Mesendoderm (in vitro differentiated cells): ENCODE measurements around the gene POC1A.

Source experiments
- DNase-seq: peaks from one replicate; pipeline ENCODE4 v3.0.0; 2013
- H2AK5ac ChIP-seq: 2 replicates; pipeline ENCODE4 v1.6.1; 2013; ENCODE audit warnings: low read length, inconsistent platforms
- H2BK120ac ChIP-seq: 2 replicates; pipeline ENCODE4 v1.6.1; 2013; ENCODE audit warnings: low read depth, mild to moderate bottlenecking, low read length, moderate library complexity, mixed read lengths
- H2BK15ac ChIP-seq: replicated peaks from 2 replicates; pipeline ENCODE4 v1.6.1; 2013; ENCODE audit warnings: low read depth, mild to moderate bottlenecking, moderate library complexity
- H2BK5ac ChIP-seq: 2 replicates; pipeline ENCODE4 v1.6.1; 2013; ENCODE audit warnings: low read length, inconsistent platforms
- H3K18ac ChIP-seq: 2 replicates; pipeline ENCODE4 v1.6.1; 2013; ENCODE audit warnings: mild to moderate bottlenecking, low read length, mixed read lengths
- H3K23ac ChIP-seq: one replicate; pipeline ENCODE4 v1.6.1; 2013; ENCODE audit warnings: low read length
- H3K27ac ChIP-seq: 2 replicates; pipeline ENCODE4 v1.5.1; 2013; ENCODE audit warnings: low read depth, mild to moderate bottlenecking, inconsistent platforms, low read length, moderate library complexity
- H3K27me3 ChIP-seq: 2 replicates; pipeline ENCODE4 v1.6.1; 2013; ENCODE audit warnings: low read length, control low read depth, mild to moderate bottlenecking, inconsistent platforms; ENCODE audit not compliant: insufficient read depth, poor library complexity
- H3K36me3 ChIP-seq: 2 replicates; pipeline ENCODE4 v1.6.1; 2013; ENCODE audit warnings: low read length, inconsistent platforms; ENCODE audit not compliant: control insufficient read depth, insufficient read depth
- H3K4ac ChIP-seq: one replicate; pipeline ENCODE4 v1.6.1; 2013; ENCODE audit warnings: low read depth, mild to moderate bottlenecking, low read length, moderate library complexity
- H3K4me1 ChIP-seq: 2 replicates; pipeline ENCODE4 v1.6.1; 2013; ENCODE audit warnings: low read depth, low read length, inconsistent platforms; ENCODE audit not compliant: control insufficient read depth
- H3K4me2 ChIP-seq: 2 replicates; pipeline ENCODE4 v1.6.1; 2013; ENCODE audit warnings: low read length
- H3K4me3 ChIP-seq: 2 replicates; pipeline ENCODE4 v1.5.1; 2013; ENCODE audit warnings: mild to moderate bottlenecking, low read length
- H3K56ac ChIP-seq: one replicate; pipeline ENCODE4 v1.6.1; 2013; ENCODE audit warnings: low read length
- H3K79me1 ChIP-seq: 2 replicates; pipeline ENCODE4 v1.6.1; 2013; ENCODE audit warnings: low read length, inconsistent platforms
- H3K79me2 ChIP-seq: 2 replicates; pipeline ENCODE4 v1.6.1; 2013; ENCODE audit warnings: mild to moderate bottlenecking, low read length; ENCODE audit not compliant: control insufficient read depth, insufficient read depth
- H3K9ac ChIP-seq: 2 replicates; pipeline ENCODE4 v1.6.1; 2013; ENCODE audit warnings: low read length, inconsistent platforms
- H4K5ac ChIP-seq: one replicate; pipeline ENCODE4 v1.6.1; 2013; ENCODE audit warnings: low read length
- H4K8ac ChIP-seq: one replicate; pipeline ENCODE4 v1.6.1; 2013; ENCODE audit warnings: low read depth, mild to moderate bottlenecking, control low read depth, low read length, moderate library complexity
- WGBS: extraction: QIAGEN DNeasy Blood & Tissue Kit; methylation state at CpG from one replicate; pipeline ENCODE4 v1.1.7; 2013; ENCODE audit warnings: low lambda C conversion rate, missing lambda C conversion rate; ENCODE audit not compliant: insufficient coverage; ENCODE audit errors: extremely low coverage; 5-methylcytosine and 5-hydroxymethylcytosine counted together

Gene POC1A

DNA sequence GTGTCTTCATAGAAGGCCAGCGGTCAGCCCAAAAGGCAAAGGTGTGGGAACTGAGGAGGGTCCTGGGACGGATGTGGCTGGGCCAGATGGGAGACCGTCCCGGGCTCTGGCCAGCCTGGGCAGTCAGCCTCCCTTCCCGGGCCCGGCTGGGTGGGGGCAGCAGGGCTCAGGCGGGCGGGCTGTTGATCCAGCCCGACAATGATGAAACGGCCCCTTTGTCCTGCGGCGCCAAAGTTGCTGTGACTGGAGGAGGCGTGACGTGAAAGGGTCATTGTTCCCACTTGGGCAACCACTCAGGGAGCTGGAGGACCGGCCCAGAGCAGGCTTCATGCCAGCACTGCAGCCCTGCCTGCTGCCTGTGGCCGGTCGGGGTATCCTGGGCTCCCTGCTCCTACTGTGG lies 114.4 kb downstream of the POC1A start:
- H3K4ac ChIP-seq, result no peak overlapping the region
- H4K5ac ChIP-seq, result no peak overlapping the region
- no peak overlapping the region for H2BK120ac ChIP-seq
- no peak overlapping the region for H3K18ac ChIP-seq
- H3K36me3 ChIP-seq, result no peaks in the 10 kb centered on the region
- H3K9ac ChIP-seq, result no peak overlapping the region
- H3K4me1 ChIP-seq, result no peaks in the 10 kb centered on the region
- no peak overlapping the region for H2AK5ac ChIP-seq
- no peak overlapping the region for H3K56ac ChIP-seq
- WGBS, result no CpG with 5 or more reads among the region's 17 CpGs
- H2BK5ac ChIP-seq, result no peak overlapping the region
- no peak overlapping the region for H4K8ac ChIP-seq
- H3K79me2 ChIP-seq, result no peaks in the 10 kb centered on the region
- DNase-seq, result no peak
- H3K79me1 ChIP-seq, result no peaks in the 10 kb centered on the region
- H3K23ac ChIP-seq, result no peak overlapping the region
- H2BK15ac ChIP-seq, result no peak overlapping the region
- no peaks in the 10 kb centered on the region for H3K27me3 ChIP-seq
- H3K4me3 ChIP-seq, result no peak overlapping the region
- H3K4me2 ChIP-seq, result no peak overlapping the region
- no peak overlapping the region for H3K27ac ChIP-seq

DNA sequence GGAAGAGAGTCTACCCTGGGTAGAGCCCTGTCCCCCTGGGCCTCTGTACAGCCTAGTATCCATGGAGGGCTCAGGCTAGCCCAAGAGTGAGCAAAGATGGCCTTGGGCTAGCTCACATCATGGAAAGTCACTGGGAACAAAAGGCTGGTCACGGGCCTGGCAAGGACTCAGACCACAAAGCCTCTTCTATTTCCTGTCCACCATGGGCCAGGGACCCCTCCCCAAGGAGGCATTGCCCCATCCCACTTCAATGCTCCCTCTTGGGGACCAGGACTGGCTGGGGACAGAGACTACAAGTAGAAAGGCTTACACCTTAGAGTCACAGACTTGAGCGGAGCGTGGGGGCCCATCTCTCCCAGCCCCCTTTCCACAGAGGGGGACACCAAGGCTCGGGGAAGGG lies 114.8 kb downstream of the POC1A start:
- Histone ChIP-seq H3K4ac (no peak overlapping the region), H3K56ac (no peak overlapping the region), H2BK15ac (no peak overlapping the region), H2AK5ac (no peak overlapping the region), H2BK120ac (no peak overlapping the region), H3K4me3 (no peak overlapping the region), H3K79me1 (no peaks in the 10 kb centered on the region), H3K36me3 (no peaks in the 10 kb centered on the region), H2BK5ac (no peak overlapping the region), H3K27ac (no peak overlapping the region), H4K8ac (no peak overlapping the region), H3K4me2 (no peak overlapping the region), H3K27me3 (no peaks in the 10 kb centered on the region), H3K23ac (no peak overlapping the region), H3K79me2 (no peaks in the 10 kb centered on the region), H3K9ac (no peak overlapping the region), H4K5ac (no peak overlapping the region), H3K4me1 (no peaks in the 10 kb centered on the region), H3K18ac (no peak overlapping the region)
- no peak for DNase-seq
- no CpG with 5 or more reads among the region's 4 CpGs for WGBS

DNA sequence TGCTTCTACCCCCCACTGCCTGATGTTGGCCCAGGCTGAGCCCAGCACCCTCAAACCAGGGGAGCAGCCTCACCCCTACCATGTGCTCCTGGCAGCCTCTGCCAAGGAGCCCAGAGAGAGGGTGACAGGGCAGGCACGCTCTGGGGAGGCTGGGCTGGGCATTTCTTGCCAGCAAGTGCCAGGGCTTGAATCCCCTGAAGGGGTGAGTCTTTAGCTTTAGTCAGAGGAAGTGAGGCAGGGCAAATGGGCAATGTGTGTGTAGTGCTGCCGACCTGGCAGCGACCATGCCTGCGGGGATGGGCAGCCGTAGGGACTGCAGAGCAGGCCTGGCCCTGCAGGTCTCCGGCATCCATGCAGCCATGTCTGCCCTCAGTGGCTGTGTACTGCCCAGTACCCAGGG lies 116.0 kb downstream of the POC1A start:
- no peak overlapping the region for H3K27ac ChIP-seq
- H3K23ac ChIP-seq, result no peak overlapping the region
- H2BK15ac ChIP-seq, result no peak overlapping the region
- H3K4me3 ChIP-seq, result no peak overlapping the region
- no CpG with 5 or more reads among the region's 6 CpGs for WGBS
- H3K4me1 ChIP-seq, result no peaks in the 10 kb centered on the region
- H3K36me3 ChIP-seq, result no peaks in the 10 kb centered on the region
- no peak overlapping the region for H3K18ac ChIP-seq
- H3K4ac ChIP-seq, result no peak overlapping the region
- no peak overlapping the region for H4K8ac ChIP-seq
- H3K9ac ChIP-seq, result no peak overlapping the region
- no peak overlapping the region for H2AK5ac ChIP-seq
- no peak for DNase-seq
- H4K5ac ChIP-seq, result no peak overlapping the region
- H2BK5ac ChIP-seq, result no peak overlapping the region
- no peak overlapping the region for H2BK120ac ChIP-seq
- H3K56ac ChIP-seq, result no peak overlapping the region
- H3K79me1 ChIP-seq, result no peaks in the 10 kb centered on the region
- no peak overlapping the region for H3K4me2 ChIP-seq
- H3K27me3 ChIP-seq, result no peaks in the 10 kb centered on the region
- H3K79me2 ChIP-seq, result no peaks in the 10 kb centered on the region

DNA sequence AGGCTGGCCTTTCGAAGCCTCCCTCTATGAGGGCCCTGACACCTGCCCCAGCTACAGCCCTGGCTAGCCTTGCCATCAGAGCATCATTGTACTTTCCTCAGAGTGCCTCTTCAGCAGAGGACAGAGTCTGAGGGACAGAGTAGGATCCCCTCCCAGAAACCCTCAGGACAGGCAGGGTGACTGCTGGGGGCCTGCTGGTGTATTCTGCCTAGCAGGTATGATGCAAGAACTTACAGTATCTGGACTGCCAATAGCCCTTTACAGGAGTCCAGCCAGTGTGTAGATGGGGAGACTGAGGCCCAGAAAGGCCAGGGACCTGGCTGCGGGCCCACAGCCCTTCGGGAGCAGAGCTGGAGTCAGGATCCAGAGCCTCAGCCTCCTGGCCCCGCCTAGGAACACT lies 116.9 kb downstream of the POC1A start:
- WGBS, result no CpG with 5 or more reads among the region's 4 CpGs
- Histone ChIP-seq H4K5ac (no peak overlapping the region), H2BK5ac (no peak overlapping the region), H4K8ac (no peak overlapping the region), H2BK15ac (no peak overlapping the region), H3K4me1 (no peaks in the 10 kb centered on the region), H3K56ac (no peak overlapping the region), H2BK120ac (no peak overlapping the region), H3K79me1 (no peaks in the 10 kb centered on the region), H3K4me2 (no peak overlapping the region), H3K36me3 (no peaks in the 10 kb centered on the region), H3K18ac (no peak overlapping the region), H3K4me3 (no peak overlapping the region), H3K27me3 (no peaks in the 10 kb centered on the region), H2AK5ac (no peak overlapping the region), H3K27ac (no peak overlapping the region), H3K9ac (no peak overlapping the region), H3K23ac (no peak overlapping the region), H3K4ac (no peak overlapping the region), H3K79me2 (no peaks in the 10 kb centered on the region)
- no peak for DNase-seq

DNA sequence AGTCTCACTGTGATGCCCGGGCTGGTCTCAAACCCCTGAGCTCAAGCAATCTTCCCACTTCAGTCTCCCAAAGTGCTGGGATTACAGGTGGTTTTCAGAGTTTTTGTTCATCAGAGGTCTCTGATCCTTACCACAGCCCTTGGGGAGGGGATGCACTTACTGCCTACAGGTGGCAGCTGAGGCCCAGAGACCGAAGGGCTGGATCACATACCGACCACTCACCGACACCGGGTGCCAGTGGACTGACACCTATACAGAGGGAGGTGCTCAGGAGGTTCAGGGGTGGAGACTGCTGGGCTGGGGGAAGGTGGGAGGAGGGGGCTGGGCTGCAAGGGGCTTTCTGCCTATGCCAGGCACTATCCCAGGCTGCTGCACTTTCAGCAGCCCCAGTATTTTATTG lies 117.4 kb downstream of the POC1A start:
- WGBS, result no CpG with 5 or more reads among the region's 5 CpGs
- no peak overlapping the region for H3K23ac ChIP-seq
- H2BK5ac ChIP-seq, result no peak overlapping the region
- no peak overlapping the region for H3K4ac ChIP-seq
- H3K4me2 ChIP-seq, result no peak overlapping the region
- H3K36me3 ChIP-seq, result no peaks in the 10 kb centered on the region
- no peak overlapping the region for H2BK120ac ChIP-seq
- no peaks in the 10 kb centered on the region for H3K4me1 ChIP-seq
- H3K79me2 ChIP-seq, result no peaks in the 10 kb centered on the region
- H3K27ac ChIP-seq, result no peak overlapping the region
- no peaks in the 10 kb centered on the region for H3K27me3 ChIP-seq
- H3K79me1 ChIP-seq, result no peaks in the 10 kb centered on the region
- H3K9ac ChIP-seq, result no peak overlapping the region
- H3K56ac ChIP-seq, result no peak overlapping the region
- no peak overlapping the region for H3K4me3 ChIP-seq
- no peak overlapping the region for H2AK5ac ChIP-seq
- H2BK15ac ChIP-seq, result no peak overlapping the region
- DNase-seq, result peak; percentile 78
- no peak overlapping the region for H4K5ac ChIP-seq
- no peak overlapping the region for H3K18ac ChIP-seq
- H4K8ac ChIP-seq, result no peak overlapping the region

DNA sequence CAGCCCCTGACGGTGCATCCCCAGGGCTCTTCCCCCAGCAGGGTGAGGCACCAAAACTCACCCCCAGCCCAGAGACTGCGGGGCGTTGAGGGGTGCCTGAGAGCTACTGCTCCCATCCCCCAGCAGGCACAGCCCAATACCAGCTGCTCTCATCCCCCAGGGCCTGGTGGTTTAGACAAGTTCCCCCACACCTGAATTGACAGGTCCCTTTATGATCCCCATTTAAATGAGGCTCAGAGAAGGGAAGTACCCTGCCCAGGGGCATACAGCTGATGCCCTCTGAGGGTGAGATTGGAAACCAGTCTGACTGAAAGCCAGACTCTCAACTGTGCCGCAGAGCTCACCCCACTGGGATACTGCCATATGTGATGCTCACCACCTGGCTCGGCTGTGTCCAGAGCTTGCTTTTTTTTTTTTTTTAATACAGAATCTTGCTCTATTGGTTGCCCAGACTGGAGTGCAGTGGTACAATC lies 118.0 kb downstream of the POC1A start:
- Histone ChIP-seq H3K27ac (no peak overlapping the region), H2BK15ac (no peak overlapping the region), H2BK5ac (no peak overlapping the region), H3K23ac (no peak overlapping the region), H3K4ac (no peak overlapping the region), H3K56ac (no peak overlapping the region), H3K4me2 (no peak overlapping the region), H3K4me1 (no peaks in the 10 kb centered on the region), H4K5ac (no peak overlapping the region), H3K79me2 (no peaks in the 10 kb centered on the region), H4K8ac (no peak overlapping the region), H3K36me3 (no peaks in the 10 kb centered on the region), H2AK5ac (no peak overlapping the region), H3K27me3 (no peaks in the 10 kb centered on the region), H3K4me3 (no peak overlapping the region), H3K9ac (no peak overlapping the region), H2BK120ac (no peak overlapping the region), H3K18ac (no peak overlapping the region), H3K79me1 (no peaks in the 10 kb centered on the region)
- DNase-seq, result no peak
- WGBS, result no CpG with 5 or more reads among the region's 5 CpGs
